OCI-LY7 (cell line): ENCODE measurements around the gene KCNC1.

Experiments
- CTCF ChIP-seq: fragments of 200-600 bp; sonication (generic); conservative IDR thresholded peaks from 2 replicates; pipeline ENCODE4 v1.5.1; 2014; ENCODE audit warnings: mild to moderate bottlenecking, antibody characterized with exemption, low read length, moderate library complexity, mixed read lengths
- EZH2phosphoT487 ChIP-seq: fragments of 200-600 bp; sonication (generic); IDR thresholded peaks from 2 replicates; pipeline ENCODE4 v1.6.1; 2018; ENCODE audit warnings: low read depth, borderline replicate concordance, mild to moderate bottlenecking, mixed run types, antibody characterized with exemption, low read length, moderate library complexity, mixed read lengths

GRCh38 chr11:17778352-17778751 lies 43.8 kb downstream of the KCNC1 start:
- no peak for TF ChIP-seq CTCF
- TF ChIP-seq EZH2phosphoT487: no peak
